Effector memory CD8-positive, alpha-beta T cell (primary cell): ENCODE data around the gene PTGES.
"Not testable (repeated sequence)": the region's sequence is repeated elsewhere in the genome, so short reads cannot be mapped to it uniquely, and the experiment has no call there.

Experiments used
- ATAC-seq: fragments of 150-1000 bp; cut with Tn5 transposase; replicated peaks from 2 replicates; pipeline ENCODE4 v1.10.0; 2021; ENCODE audit warnings: mild to moderate bottlenecking, moderate library complexity
- DNase-seq, 3 experiments: peaks; one replicate each; pipeline ENCODE4 v3.0.0; 2021
- H3K27ac Mint-ChIP-seq, 2 donors: one replicate each; pipeline ENCODE4 v1.8.0; 2022; ENCODE audit warnings: mild to moderate bottlenecking in 2 of 2, mixed read lengths in 2 of 2, moderate library complexity in 2 of 2
- H3K27me3 Mint-ChIP-seq, 2 donors: one replicate each; pipeline ENCODE4 v1.8.0; 2022; ENCODE audit warnings: mixed read lengths in 2 of 2
- H3K36me3 Mint-ChIP-seq: one replicate; pipeline ENCODE4 v1.8.0; 2022; ENCODE audit warnings: mild to moderate bottlenecking, moderate library complexity, mixed read lengths; ENCODE audit not compliant: insufficient read depth
- H3K4me1 Mint-ChIP-seq, 2 donors: one replicate each; pipeline ENCODE4 v1.8.0; 2022; ENCODE audit warnings: low read depth in 2 of 2, mixed read lengths in 2 of 2
- H3K4me3 Mint-ChIP-seq, 2 donors: one replicate each; pipeline ENCODE4 v1.8.0; 2022; ENCODE audit warnings: mild to moderate bottlenecking in 2 of 2, mixed read lengths in 2 of 2, moderate library complexity in 2 of 2
- H3K9me3 Mint-ChIP-seq, 2 donors: one replicate each; pipeline ENCODE4 v1.8.0; 2022; ENCODE audit warnings: mixed read lengths in 2 of 2
- total RNA-seq, 9 experiments: gene quantifications; one replicate each; lab custom pipeline; 2026; lab: John Stamatoyannopoulos, UW

The PTGES gene, protein sequence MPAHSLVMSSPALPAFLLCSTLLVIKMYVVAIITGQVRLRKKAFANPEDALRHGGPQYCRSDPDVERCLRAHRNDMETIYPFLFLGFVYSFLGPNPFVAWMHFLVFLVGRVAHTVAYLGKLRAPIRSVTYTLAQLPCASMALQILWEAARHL
- 0 to 0.11 (median 0) reads per million in 9 experiments for total RNA-seq

GRCh38 chr9:129752900-129753729, at the start of gene PTGES:
Gene PTGES (minus strand): TSS chr9:129753042. CDS start chr9:129753012, 30 bp downstream.
- peaks cover 20 to 51% of the 10 kb centered on the region in 2 donors for H3K27me3 Mint-ChIP-seq
- peaks cover 10 to 14% of the 10 kb centered on the region in 2 donors for H3K4me1 Mint-ChIP-seq
- peak; percentile 63 for ATAC-seq
- H3K27ac Mint-ChIP-seq, result peak within 1 kb of the TSS in 1 of 2 donors; percentile 49
- H3K4me3 Mint-ChIP-seq, result peak within 1 kb of the TSS in 1 of 2 donors; percentile 20
- DNase-seq, result peak in 2 of 3 experiments; percentile 16 to 24
- no peaks in the 10 kb centered on the region for H3K36me3 Mint-ChIP-seq
- H3K9me3 Mint-ChIP-seq, result no peaks in the 10 kb centered on the region

GRCh38 chr9:129801504-129801903, 48.7 kb upstream of the PTGES start:
- Mint-ChIP-seq H3K27ac (no peak overlapping the region), H3K4me3 (peak overlapping the region; percentile 40 to 66), H3K4me1 (peaks cover 17 to 20% of the 10 kb centered on the region in 2 donors), H3K9me3 (no peaks in the 10 kb centered on the region), H3K27me3 (no peaks in the 10 kb centered on the region), H3K36me3 (peaks cover 30% of the 10 kb centered on the region)
- ATAC-seq, result no peak
- DNase-seq, result no peak

- H3K27me3 Mint-ChIP-seq, result peaks cover 0 to 14% of the 10 kb centered on the region in 2 donors
Observed at GRCh38 chr9:129798973-129799372, 46.1 kb upstream of the PTGES start.

GRCh38 chr9:129796029-129796428, 43.2 kb upstream of the PTGES start:
- peaks cover 0 to 14% of the 10 kb centered on the region in 2 donors for H3K27me3 Mint-ChIP-seq
- H3K4me1 Mint-ChIP-seq, H3K4me3 Mint-ChIP-seq, DNase-seq, ATAC-seq, H3K36me3 Mint-ChIP-seq, H3K9me3 Mint-ChIP-seq, H3K27ac Mint-ChIP-seq: not testable (repeated sequence)

More at GRCh38 chr9:129798973-129799372, 46.1 kb upstream of the PTGES start:
- Mint-ChIP-seq H3K27ac (no peak overlapping the region), H3K36me3 (peaks cover 9% of the 10 kb centered on the region), H3K4me3 (no peak overlapping the region), H3K4me1 (peaks cover 3 to 5% of the 10 kb centered on the region in 2 donors), H3K9me3 (no peaks in the 10 kb centered on the region)
- DNase-seq (no peak), ATAC-seq (no peak)

- ATAC-seq, result no peak
- no peaks in the 10 kb centered on the region for H3K9me3 Mint-ChIP-seq
- H3K36me3 Mint-ChIP-seq, result no peaks in the 10 kb centered on the region
- H3K4me1 Mint-ChIP-seq, result no peaks in the 10 kb centered on the region
- peaks cover 0 to 14% of the 10 kb centered on the region in 2 donors for H3K27me3 Mint-ChIP-seq
- H3K4me3 Mint-ChIP-seq, result no peak overlapping the region
- DNase-seq, result no peak
- no peak overlapping the region for H3K27ac Mint-ChIP-seq
Observed at GRCh38 chr9:129794549-129794948, 41.7 kb upstream of the PTGES start.

- no peak overlapping the region for H3K4me3 Mint-ChIP-seq
- H3K9me3 Mint-ChIP-seq, result no peaks in the 10 kb centered on the region
- H3K27ac Mint-ChIP-seq, result no peak overlapping the region
- H3K4me1 Mint-ChIP-seq, result peaks cover 3 to 5% of the 10 kb centered on the region in 2 donors
- DNase-seq (no peak), ATAC-seq (no peak)
- H3K27me3 Mint-ChIP-seq, result peaks cover 26 to 43% of the 10 kb centered on the region in 2 donors
- no peaks in the 10 kb centered on the region for H3K36me3 Mint-ChIP-seq
Observed at GRCh38 chr9:129786481-129786880, 33.6 kb upstream of the PTGES start.

DNA sequence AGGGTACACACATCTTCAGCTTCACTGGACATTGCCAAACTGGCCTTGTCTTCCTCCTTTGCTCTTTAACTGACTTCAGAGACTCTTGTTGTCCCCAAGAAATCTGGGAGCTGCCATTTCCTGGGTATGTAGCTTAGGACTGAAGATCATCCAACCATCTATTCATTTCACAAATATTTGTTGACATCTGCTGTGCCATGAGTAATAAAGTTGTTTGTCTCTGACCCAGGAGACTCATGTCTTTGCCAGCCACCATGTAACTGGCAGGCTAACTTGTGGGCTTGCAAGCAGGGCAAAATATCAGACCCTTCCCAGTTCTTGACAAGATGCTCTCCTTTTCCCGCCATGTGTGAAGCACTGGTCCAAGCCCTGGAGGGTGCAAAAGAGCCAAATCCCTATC, 33.0 kb upstream of the PTGES start:
- Mint-ChIP-seq H3K9me3 (no peaks in the 10 kb centered on the region), H3K4me1 (peaks cover 3 to 5% of the 10 kb centered on the region in 2 donors), H3K27ac (no peak overlapping the region), H3K27me3 (peaks cover 26 to 43% of the 10 kb centered on the region in 2 donors), H3K36me3 (no peaks in the 10 kb centered on the region), H3K4me3 (no peak overlapping the region)
- no peak for ATAC-seq
- no peak for DNase-seq

DNA sequence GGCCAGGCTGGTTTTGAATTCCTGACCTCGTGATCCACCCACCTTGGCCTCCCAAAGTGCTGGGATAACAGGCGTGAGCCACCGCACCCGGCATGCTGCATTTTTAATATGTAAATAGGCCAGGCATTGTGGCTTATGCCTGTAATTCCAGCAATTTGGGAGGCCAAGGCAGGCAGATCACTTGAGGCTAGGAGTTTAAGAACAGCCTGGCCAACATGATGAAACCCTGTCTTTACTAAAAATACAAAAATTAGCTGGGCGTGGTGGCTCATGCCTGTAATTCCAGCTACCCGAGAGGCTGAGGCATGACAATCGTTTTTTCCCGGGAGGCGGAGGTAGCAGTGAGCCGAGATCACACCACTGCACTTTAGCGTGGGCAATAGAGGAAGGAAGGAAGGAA, 32.1 kb upstream of the PTGES start:
- H3K9me3 Mint-ChIP-seq, H3K27ac Mint-ChIP-seq, H3K4me3 Mint-ChIP-seq, ATAC-seq, H3K4me1 Mint-ChIP-seq, DNase-seq, H3K36me3 Mint-ChIP-seq: not testable (repeated sequence)
- peaks cover 26 to 43% of the 10 kb centered on the region in 2 donors for H3K27me3 Mint-ChIP-seq

- Mint-ChIP-seq H3K4me1 (peaks cover 3 to 5% of the 10 kb centered on the region in 2 donors), H3K9me3 (no peaks in the 10 kb centered on the region), H3K4me3 (no peak overlapping the region), H3K36me3 (no peaks in the 10 kb centered on the region), H3K27ac (peak overlapping the region in 1 of 2 donors; percentile 10), H3K27me3 (peaks cover 28 to 37% of the 10 kb centered on the region in 2 donors)
- DNase-seq (peak; percentile 73 to 80 (median 74)), ATAC-seq (peak; percentile 97)
Observed at GRCh38 chr9:129783516-129784361, 30.9 kb upstream of the PTGES start.

DNA sequence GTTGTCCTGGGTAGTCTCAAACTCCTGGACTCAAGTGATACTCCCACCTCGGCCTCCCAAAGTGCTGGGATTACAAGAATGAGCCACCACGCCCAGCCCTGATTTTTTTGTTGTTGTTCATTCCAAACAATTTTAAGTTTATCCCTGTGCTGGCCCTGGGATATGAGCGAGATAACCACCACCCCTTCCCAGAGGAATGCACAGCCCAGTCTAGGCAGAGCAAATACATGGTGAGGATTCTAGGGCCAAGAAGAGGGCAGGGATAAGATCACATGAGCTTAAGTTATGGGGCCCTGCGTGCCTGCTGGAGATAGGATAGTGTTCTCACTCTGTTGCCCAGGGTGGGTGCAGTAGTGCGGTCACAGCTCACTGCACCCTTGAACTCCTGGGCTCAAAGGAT, 29.1 kb upstream of the PTGES start:
- Mint-ChIP-seq H3K9me3 (no peaks in the 10 kb centered on the region), H3K36me3 (peaks cover 4% of the 10 kb centered on the region), H3K27ac (no peak overlapping the region), H3K4me1 (peaks cover 11 to 13% of the 10 kb centered on the region in 2 donors), H3K4me3 (no peak overlapping the region), H3K27me3 (peaks cover 20 to 28% of the 10 kb centered on the region in 2 donors)
- DNase-seq, result no peak
- no peak for ATAC-seq

GRCh38 chr9:129781131-129781530, 28.3 kb upstream of the PTGES start:
- H3K9me3 Mint-ChIP-seq, result no peaks in the 10 kb centered on the region
- H3K4me1 Mint-ChIP-seq, result peaks cover 11 to 15% of the 10 kb centered on the region in 2 donors
- peaks cover 6% of the 10 kb centered on the region for H3K36me3 Mint-ChIP-seq
- H3K27ac Mint-ChIP-seq, result no peak overlapping the region
- DNase-seq, result no peak
- no peak for ATAC-seq
- H3K4me3 Mint-ChIP-seq, result no peak overlapping the region
- peaks cover 15 to 23% of the 10 kb centered on the region in 2 donors for H3K27me3 Mint-ChIP-seq

DNA sequence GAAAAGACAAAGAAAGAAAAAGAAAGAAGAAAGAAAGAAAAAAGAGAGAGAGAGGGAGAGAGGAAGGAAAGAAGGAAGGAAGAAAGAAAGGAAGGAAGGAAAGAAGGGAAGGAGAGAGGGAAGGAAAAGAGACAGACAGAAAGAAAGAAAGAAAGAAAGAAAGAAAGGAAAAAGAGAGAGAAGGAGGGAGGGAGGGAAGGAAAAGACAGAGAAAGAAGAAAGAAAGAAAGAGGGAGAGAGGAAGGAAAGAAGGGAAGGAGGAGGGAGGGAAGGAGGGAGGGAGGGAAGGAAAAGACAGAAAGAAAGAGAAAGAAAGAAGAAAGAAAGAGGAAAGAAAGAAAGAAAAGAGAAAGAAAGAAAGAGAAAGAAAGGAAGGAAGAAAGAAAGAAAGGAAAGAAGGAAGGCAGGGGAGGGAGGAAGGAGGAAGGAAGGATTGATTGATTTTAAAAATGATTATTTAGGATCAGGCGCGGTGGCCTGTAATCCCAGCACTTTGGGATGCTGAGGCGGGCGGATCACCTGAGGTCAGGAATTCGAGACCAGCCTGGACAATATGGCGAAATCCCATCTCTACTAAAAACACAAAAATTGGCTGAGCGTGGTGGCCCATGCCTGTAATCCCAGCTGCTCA, 26.8 kb upstream of the PTGES start:
- DNase-seq (no peak), ATAC-seq (no peak)
- Mint-ChIP-seq H3K4me1 (peaks cover 11 to 15% of the 10 kb centered on the region in 2 donors), H3K27me3 (peaks cover 15 to 22% of the 10 kb centered on the region in 2 donors), H3K27ac (no peak overlapping the region), H3K4me3 (no peak overlapping the region), H3K36me3 (peaks cover 6% of the 10 kb centered on the region), H3K9me3 (no peaks in the 10 kb centered on the region)

DNA sequence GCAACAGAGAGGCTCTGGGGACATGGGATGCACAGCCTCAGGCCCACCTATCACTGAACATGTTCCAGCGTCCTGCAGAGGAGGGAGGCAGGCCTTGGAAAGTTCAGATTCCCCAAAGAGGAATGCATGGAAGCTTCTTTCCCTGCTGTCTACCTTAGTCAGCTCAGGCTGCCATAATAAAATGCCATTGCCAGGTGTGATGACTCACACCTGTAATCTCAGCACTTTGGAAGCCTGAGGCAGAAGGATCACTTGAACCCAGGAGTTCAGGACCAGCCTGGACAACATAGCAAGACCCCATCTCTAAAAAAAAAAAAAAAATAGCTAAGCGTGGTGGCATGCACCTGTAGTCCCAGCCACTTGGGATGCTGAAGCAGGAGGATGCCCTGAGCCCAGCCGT, 25.6 kb upstream of the PTGES start:
- no peaks in the 10 kb centered on the region for H3K9me3 Mint-ChIP-seq
- no peak overlapping the region for H3K4me3 Mint-ChIP-seq
- H3K4me1 Mint-ChIP-seq, result peaks cover 8 to 10% of the 10 kb centered on the region in 2 donors
- H3K27me3 Mint-ChIP-seq, result peaks cover 14 to 15% of the 10 kb centered on the region in 2 donors
- ATAC-seq, result no peak
- H3K27ac Mint-ChIP-seq, result no peak overlapping the region
- peaks cover 6% of the 10 kb centered on the region for H3K36me3 Mint-ChIP-seq
- DNase-seq, result no peak
